NOMO-1 (cell line): ENCODE results near the gene ZFYVE9.
A peak's percentile ranks its signal among the peaks of the same experiment; 100 is the strongest.
"Not testable (repeated sequence)": the region's sequence is repeated elsewhere in the genome, so short reads cannot be mapped to it uniquely, and the experiment has no call there.

Experiments
- DNase-seq, 2 experiments: peaks; one replicate each; lab custom pipeline; 2025; ENCODE audit not compliant: unreplicated experiment in 2 of 2; lab: John Stamatoyannopoulos, UW

Gene ZFYVE9

DNA sequence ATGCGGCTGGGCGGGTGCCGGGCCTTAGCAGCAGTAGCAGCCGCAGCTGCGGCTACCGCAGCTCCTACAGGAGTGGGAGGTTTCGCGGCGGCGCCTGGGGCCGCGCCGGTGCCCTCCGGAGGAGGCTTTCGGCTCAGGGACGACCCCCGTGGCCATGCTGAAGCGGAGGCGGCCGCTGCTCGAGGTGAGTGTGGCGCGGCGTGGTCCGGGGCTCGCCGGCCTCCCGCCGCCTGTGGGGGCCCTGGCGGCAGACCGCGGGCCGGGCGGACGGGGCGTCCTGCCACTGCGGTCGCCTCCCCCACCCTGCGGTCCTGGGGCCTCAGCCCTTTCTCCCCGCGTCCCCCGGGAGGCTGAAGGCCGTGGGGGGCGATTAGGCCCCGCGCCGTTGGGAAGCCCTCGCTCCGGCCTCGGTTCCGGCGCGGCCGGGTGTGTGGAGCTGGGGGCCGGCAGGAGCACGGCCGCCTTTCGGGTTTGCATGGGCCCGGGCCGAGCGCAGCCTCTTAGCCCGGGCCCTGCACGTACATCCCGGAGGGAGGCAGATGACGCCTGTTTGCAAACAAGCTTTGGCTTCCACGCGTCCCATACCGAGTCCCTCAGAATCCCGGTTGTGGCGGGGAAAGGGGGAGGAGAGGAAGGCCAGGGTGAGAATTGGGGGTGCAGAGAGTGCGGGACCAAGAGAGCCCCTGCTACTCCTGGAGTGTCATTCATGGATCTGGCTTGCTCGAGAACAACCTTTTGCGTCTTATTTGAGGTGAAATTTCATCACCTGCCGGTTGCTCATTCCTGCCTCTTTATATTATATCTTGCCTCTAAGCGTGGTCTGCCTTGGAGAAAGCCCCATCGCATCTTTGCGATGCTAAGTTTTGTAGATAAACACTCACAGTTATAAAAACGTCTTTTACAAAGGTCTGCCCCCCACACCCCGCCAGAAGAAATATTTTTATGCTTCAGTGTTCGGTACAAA, 613 bp downstream of the ZFYVE9 start:
- DNase-seq, result peak; percentile 20 to 28

DNA sequence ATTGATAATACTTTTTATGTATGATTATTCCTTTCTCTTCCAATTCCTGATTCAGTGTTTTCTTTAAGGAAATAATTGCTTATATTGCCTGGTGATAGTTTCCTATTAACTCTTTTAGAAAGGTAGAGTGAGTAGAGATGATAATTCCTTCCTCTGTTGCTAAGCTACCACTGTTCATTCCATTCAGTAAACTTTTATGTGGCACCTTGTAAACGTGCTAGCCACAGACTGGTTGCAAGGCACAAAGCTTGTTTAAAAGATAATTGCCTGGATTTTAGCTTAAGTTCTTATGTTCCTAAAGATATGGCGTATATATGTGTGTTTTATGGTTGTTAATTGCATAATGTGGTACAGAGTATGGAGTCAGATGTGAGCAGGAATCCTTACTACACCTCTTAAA, 3.2 kb downstream of the ZFYVE9 start:
- DNase-seq, result no peak

DNA sequence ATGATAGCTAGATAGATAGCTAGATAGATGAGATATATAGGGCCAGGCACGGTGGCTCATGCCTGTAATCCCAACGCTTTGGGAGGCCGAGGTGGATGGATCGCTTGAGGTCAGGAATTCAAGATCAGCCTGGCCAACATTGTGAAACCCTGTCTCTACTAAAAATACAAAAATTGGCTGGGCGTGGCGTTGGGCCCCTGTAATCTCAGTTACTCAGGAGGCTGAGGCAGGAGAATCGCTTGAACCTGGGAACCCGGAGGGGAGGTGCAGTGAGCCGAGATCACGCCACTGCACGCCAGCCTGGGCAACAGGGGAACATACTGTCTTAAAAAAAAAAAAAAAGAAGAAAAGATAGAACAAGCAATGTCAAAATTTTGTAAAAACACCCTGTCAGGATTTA, 8.6 kb downstream of the ZFYVE9 start:
- not testable (repeated sequence) for DNase-seq

DNA sequence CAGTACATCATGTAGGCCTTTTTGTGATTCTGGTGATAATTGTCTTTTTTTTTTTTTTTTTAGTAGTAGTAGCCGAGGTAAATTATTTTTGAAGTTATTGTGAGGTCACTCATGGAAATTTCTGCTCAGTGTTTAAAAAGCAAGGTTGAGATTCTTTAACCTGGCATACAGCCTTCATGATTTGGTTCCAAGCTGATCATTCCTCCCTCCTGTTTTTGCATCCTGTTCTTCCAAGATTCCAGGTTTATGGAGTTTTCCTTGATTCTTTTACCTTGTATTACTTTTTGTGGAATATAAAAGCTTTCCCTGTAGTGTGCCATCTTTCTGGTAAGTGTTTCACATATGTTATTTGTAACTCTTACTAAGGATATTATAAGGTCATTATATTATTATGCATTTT, 9.1 kb downstream of the ZFYVE9 start:
- DNase-seq, result no peak

DNA sequence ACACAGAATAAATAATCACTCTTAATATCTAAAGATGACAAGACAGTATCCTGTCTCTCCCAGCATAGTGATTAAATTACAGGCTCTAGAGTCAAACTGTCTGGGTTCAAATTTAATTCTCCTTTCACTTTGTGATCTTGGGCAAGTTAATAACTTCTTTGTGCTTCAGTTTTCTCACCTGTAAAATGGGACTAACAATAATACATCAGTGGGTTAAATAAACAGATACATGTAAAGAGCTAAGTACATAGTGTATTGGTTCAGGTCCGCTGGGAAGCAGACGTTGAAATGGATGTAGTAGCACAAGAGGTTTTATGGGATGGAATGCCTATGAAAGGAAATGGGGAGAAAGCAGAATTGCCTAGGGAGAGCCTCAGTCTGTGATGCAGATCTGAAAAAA, 10.7 kb downstream of the ZFYVE9 start:
- no peak for DNase-seq

DNA sequence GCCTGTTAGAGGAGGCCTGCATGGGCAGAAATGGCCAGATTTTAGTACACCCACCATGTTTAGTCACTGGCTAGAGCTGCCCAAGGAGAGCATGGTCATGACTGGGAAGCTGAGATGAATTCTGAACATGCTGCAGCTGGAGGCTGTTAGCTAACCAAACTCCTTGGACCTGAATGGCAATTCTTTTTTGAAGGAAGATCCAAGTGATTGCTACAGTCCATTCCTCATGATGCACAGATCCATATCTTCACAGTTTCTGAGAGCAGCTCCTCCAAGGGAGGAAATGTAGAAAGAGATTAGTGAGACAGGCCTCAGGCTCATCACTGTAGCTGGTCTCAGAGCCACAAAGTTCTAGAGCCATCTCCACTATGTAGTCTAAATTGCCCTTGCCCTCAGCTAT, 11.1 kb downstream of the ZFYVE9 start:
- DNase-seq, result no peak

DNA sequence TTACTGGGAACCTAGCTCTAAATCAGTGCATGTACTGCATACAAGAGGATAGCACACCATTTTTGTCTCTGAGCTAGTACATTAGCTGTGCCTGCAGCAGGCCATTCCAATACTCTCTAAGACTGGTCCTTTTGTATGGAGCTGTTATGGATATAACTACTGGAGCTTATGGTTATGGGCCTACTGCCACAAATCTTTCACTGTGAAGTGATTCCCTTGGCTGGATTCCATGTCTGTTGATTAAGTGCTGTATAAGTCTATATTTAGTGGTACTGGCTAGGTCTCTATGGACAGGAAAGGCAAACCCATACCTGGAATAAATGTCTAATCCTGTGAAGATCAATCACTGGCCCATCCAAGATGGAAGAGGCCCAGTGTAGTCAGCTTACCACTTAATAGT, 12.0 kb downstream of the ZFYVE9 start:
- no peak for DNase-seq

DNA sequence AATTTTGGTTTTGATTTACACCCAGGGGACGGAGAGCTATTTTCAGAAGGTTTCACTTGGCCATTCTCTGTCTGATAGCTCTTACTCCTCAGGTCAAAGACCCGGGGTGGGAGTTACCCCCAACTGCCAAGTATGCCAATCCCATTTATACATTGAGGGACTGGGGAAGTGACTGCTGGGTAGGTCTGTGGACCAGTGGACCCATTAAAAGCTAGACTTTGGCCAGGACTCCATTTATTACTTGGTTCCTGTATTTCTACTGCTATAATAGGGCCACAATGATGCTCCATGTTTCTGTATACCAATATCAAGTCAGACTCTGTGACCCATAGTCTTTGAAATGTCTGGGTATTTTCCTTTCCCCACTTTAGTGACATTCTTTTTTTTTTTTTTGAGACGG, 14.6 kb downstream of the ZFYVE9 start:
- DNase-seq, result no peak

DNA sequence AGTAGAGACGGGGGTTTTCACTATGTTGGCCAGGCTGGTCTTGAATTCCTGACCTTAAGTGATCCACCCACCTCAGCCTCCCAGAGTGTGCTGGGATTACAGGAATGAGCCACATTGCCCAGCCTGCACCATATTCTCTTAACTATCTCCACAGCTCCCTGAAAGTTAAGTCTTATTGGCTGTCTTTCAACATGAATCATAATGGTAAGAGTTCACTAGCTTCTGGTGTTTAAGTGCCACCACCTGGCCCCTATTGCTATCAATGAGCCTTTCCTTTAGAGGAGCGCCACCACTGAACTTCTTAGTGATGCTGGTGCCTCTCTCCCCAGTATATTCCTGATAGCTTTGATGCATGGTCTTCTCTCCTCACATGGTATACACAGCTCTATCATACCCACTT, 15.7 kb downstream of the ZFYVE9 start:
- DNase-seq, result no peak

DNA sequence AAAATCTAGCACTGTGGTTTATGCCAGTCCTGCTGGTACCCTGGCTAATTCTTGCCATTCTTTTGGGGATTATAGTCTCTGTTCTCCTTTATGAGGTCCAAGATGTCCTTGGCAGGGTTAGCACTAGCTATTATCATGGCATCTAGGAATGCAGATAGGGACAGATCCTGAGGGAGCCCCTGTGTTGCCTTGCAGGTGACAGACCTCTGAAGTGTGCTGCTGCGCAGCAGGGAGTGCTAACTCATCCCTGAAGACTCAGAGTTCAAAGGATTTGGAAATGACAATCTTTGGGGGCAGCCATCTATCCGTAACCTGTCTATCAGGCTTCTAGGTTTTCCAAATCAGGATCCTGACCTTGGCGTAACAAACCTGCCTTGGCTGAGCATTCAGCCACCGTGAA, 16.3 kb downstream of the ZFYVE9 start:
- DNase-seq, result no peak

DNA sequence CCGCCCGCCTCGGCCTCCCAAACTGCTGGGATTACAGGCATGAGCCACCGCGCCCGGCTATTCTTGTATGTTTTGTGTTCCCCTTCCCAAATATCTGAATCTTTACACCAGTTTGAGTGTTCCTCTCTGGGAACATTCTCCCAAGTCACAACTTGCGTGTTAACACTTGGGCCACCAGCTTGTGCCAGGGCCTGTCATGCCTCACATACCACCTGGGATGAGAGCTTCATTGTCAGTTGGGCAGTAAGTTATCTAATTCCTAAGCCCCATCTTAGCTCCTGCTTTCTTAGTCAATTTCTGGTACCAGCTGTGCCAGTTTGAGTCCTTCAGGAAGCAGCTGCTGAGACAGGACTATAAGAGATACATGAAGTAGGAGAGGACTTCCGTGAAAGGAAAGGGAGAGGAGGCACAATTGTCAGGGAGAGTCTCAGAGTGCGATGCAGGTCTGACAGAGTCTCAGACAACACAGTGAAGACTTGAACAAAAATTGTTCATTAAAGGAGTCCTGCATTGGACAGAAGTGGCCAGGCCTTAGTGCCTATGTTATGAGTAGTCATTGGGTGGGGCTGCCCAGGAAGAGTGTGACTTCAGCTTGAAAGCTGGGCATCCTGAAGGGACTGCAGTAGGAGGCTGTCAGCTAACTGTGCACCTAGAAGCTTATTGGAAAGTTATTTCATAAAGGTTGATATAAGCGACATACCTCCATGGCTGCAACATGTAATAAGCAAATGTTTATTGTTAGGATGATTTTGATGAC, 17.3 kb downstream of the ZFYVE9 start:
- DNase-seq, result no peak

DNA sequence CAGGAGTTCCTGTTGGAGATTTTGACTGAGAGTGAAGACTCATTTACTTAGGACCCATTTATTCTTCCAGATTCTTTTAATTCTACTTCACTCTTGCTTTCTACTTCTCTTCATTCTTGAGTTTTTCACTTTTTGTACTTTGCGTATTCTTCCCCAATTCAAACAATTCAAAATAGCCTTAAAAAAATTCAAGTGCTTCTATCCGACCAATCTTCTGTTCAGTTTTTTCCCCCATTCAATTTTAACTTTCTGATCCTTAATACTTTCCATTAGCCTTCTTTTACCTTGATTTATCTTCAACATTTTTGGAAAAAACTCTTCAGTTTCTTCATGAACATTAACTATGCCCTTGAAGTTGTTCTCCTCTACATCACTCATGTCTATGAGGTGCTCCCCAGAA, 21.1 kb downstream of the ZFYVE9 start:
- no peak for DNase-seq

DNA sequence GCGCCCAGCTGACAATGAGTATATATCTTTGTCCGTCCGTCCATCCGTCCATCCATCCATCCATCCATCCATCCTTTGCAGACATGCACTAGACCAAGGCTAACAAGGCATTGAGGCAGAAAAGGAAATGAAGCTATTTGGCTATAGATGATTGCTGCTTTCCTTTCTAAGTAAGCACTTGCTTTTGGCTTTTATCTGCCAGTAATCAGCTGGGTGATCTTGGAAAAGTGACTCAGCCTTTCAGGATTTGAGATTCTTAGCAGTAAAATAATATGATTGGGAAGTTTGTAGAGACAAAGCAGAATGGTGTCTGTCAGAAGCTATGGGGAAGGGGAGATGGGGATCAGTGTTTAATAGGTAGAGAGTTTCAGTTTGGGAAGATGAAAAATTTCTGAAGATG, 22.7 kb downstream of the ZFYVE9 start:
- DNase-seq, result no peak

DNA sequence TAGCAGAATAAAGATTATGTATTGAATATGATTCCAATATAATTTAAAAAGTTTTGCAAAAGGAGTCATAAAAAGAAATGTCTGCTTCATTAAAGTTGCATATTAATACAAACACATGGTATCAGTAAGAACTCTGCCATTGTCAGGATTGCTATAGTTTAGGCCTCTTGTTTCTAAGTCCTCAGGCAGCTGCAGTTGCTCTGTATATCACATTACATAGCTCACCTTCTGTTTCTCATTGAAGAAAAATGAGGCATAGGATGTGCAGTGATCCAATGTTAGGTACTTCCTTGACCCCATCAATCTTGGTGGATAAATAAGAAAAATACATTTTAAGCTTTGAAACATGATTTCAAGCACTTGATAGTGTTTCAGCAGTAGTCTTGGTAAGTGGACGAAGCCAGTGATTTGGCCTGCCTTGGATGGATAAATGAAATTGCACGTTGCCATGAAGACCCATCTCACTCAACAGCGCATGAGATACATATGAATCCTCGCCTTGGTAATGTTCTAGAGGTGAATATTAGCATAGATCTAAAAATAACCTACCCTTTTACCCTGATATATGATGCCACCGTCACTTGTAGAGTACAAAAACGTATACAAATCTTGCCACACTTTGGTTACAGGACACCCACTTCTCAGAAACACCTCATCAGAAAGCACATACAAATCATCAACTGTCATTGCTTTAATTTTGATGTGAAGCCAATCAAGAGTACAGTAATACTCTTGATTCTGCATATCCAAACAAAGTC, 25.3 kb downstream of the ZFYVE9 start:
- no peak for DNase-seq

DNA sequence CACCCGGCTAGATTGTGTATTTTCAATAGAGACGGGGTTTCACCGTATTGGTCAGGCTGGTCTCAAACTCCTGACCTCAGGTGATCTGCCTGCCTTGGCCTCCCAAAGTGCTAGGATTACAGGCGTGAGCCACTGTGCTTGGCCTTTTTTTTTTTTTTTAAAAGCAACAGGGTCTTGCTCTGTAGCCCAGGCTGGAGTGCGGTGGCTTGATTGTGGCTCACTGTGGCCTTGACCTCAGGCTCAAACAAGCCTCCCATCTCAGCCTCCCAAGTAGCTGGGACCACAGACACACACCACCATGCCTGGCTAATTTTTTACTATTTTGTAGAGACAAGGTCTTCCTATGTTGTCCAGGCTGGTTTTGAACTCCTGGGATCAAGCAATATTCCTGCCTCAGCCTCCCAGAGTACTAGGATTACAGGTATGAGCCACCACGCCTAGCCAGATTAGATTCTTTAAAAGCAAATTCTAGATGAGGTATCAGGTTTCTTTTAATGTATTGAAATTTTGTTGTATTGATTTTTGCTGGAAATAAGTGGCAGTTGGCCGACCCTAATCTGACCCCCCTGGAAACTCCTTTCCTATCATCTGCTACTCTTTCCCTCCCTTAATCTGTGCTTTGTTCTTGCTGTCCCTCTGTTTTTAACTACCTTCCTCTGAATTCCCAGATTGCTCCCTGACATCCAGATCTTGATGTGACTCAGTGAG, 26.6 kb downstream of the ZFYVE9 start:
- no peak for DNase-seq

DNA sequence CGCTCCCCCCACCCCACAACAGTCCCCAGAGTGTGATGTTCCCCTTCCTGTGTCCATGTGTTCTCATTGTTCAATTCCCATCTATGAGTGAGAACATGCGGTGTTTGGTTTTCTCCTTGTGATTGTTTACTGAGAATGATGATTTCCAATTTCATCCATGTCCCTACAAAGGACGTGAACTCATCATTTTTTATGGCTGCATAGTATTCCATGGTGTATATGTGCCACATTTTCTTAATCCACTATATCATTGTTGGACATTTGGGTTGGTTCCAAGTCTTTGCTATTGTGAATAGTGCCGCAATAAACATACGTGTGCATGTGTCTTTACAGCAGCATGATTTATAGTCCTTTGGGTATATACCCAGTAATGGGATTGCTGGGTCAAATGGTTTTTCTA, 29.3 kb downstream of the ZFYVE9 start:
- DNase-seq, result not testable (repeated sequence)

DNA sequence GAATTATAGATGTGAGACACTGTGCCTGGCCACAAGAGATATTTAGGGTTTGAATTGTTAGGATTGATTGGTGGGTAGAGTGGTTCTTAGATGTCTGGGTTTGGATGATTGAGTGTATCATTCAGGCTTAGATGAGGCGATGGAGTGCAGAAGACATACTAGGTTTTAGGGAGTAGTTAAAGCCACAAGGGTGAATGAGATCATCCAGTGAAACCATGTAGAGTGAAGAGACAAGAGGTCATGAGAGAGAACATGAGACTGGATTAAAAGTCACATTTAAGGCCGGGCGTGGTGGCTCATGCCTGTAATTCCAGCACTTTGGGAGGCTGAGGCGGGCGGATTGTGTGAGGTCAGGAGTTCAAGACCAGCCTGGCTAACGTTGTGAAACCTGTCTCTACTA, 37.2 kb downstream of the ZFYVE9 start:
- no peak for DNase-seq

DNA sequence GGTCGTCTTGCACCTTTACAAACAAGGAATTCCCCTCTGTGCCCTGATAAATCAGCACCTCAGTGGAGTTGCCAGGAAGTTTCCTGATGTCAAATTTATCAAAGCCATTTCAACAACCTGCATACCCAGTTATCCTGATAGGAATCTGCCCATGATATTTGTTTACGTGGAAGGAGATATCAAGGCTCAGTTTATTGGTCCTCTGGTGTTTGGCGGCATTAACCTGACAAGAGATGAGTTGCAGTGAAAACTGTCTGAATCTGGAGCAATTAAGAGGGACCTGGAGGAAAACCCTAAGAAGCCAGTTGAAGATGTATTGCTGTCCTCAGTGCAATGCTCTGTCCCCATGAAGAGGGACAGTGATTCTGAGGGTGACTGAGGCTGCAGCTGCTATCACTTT, 38.3 kb downstream of the ZFYVE9 start:
- DNase-seq, result no peak

DNA sequence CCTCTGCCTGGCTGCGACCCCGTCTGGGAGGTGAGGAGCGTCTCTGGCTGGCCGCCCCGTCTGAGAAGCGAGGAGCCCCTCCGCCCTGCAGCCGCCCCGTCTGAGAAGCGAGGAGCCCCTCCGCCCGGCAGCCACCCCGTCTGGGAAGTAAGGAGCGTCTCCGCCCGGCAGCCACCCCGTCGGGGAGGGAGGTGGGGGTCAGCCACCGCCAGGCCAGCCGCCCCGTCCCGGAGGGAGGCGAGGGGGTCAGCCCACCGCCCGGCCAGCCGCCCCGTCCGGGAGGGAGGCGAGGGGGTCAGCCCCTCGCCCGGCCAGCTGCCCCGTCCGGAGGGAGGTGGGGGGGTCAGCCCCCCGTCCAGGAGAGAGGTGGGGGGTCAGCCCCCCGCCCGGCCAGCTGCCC, 39.9 kb downstream of the ZFYVE9 start:
- not testable (repeated sequence) for DNase-seq

DNA sequence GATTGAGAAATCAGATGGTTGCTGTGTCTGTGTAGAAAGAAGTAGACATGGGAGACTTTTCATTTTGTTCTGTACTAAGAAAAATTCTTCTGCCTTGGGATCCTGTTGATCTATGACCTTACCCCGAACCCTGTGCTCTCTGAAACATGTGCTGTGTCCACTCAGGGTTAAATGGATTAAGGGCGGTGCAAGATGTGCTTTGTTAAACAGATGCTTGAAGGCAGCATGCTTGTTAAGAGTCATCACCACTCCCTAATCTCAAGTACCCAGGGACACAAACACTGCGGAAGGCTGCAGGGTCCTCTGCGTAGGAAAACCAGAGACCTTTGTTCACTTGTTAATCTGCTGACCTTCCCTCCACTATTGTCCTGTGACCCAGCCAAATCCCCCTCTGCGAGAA, 40.4 kb downstream of the ZFYVE9 start:
- not testable (repeated sequence) for DNase-seq
